Measurements from ENCODE around the gene MKNK2.
"Not testable (repeated sequence)": the region's sequence is repeated elsewhere in the genome, so short reads cannot be mapped to it uniquely, and the experiment has no call there.

Gene MKNK2

DNA sequence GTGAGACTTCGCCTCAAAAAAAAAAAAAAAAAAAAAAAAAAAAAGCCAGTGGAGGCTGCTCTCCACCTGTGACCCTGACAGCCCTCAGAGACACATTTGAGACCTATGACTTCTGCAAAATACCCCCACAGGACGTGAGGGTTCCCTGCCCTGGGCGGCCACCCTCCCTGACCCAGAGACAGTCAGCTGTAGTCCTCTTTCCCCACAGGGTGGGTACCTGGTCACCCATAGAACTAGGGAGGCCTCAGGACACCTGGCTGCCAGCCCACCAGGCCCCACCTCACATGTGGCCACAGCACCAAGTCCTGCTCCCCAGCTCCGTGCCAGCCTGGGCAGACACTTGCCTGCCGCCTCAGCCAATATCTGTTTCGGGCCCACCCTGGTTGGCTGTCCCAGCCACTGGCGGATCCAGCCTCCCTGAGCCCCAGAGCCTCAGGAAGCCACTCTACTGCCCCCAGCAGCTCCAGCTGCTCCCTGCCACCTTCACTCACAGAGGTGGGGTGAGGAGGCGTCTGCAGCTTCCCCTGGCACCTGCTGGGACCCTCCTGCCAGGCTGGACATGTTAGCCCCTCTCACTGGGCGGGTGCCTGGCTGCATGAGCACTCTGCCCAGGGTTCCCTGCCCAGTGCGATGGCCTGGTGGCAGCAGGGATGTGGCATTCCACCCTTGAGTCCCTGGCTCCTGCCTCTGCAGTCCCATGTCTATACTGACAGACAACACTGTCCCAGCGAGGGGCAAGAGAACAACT is 6.9 kb downstream of the MKNK2 start:
- DNase-seq (ENCODE audit: low read depth): no peak

DNA sequence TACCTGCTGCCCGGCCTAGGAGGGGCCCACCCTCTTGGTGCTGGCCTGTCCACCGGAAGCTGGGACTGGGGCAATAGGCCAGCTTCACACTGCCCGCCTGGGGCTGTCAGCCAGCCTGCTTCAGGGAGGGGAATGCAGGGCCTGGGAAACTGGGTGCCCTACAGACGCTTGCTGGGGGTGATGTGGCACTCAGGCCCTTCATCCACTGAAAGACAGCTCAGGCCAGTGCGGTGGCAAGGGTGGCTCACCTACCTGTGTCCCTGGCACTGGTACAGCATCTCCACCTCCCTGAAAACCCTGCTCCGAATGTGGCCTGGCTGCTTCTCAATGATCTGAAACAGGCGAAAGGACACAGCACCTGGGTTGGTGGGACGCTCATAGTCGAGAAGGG is 7.8 kb downstream of the MKNK2 start:
- no peak for DNase-seq (ENCODE audit: low read depth)

DNA sequence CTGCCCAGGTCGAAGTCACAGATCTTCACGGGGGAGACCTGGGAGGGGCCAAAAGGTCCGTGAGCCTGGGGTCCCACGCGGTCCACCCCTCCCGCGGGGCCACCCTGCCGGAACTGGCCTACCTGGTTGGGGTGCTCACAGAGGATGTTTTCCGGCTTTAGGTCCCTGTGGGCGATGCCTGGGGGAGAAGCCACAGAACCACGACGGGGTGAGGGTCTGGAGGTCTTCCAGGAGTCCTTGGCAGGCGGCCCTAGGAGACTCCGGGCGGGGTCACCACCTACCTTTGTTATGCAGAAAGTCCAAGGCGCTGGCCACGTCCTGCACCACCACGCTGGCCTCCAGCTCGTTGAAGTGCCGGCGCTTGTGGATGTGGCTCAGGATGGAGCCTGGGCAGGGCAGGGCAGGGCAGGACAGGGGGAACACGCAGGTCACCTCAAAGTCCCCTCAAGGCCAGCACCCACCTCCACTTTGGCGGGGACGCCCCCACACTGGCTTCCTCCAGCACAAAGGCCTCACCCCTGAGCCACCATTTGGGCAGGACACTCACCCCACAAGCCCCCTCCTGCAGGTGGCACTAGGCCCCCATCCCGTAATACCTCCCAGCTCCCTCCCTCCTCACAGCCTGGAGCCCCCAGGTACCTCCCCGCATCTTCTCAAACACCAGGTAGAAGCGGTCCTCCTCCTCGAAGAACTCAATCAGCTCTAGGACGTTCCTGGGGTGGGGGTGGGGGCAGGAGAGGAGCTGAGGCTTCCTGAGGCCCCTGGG is 8.4 kb downstream of the MKNK2 start:
- no peak for DNase-seq (ENCODE audit: low read depth)

DNA sequence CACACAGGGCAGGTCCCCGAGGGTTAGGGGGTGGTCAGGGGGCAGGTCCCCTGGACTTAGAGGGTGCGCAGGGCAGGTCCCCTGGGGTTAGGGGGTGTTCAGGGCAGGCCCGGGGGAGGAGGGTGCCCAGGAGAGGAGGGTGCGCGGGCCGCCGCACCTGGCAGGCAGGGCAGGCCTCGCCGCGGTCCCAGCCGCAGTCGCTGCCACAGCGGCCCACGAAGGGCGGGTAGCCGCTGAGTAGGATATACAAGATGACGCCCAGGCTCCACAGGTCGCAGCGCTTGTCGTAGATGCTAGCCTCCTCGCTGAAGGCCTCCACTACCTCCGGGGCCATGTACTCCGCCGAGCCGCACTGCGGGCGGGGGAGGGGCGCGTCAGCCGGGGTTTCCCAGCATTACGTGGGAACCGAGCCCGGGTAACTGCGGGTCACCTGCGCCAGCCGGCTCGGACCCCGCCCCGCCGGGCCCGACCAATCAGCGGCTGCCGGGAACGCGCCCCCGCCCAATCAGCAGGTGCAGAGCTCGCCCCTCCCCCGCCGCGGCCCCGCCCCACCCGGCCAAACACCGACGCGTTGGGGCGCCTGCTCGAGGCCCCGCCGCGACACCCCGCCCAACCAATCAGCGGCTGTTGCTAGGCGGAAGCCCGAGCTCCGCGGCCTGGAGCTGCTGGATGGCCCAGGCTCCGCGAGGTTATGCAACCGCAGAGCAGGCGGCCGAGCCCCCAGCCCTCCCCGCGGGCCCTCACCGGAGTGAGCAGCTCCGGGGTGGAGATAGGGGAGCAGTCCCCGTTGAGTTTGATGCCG is 9.2 kb downstream of the MKNK2 start:
- peak; percentile 81 for DNase-seq (ENCODE audit: low read depth)

DNA sequence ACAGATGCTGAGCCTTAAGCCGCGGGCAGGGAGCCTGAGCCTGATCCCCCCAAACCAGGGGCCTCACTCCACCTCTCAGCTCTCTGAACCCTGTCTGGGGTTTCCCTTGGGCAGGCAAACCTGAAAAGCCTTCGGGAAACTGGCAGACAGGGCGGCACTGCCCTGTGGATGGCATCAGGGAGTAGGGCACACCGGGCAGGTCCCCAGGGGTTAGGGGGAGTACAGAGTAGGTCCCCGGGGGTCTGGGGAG is 9.7 kb downstream of the MKNK2 start:
- no peak for DNase-seq (ENCODE audit: low read depth)

DNA sequence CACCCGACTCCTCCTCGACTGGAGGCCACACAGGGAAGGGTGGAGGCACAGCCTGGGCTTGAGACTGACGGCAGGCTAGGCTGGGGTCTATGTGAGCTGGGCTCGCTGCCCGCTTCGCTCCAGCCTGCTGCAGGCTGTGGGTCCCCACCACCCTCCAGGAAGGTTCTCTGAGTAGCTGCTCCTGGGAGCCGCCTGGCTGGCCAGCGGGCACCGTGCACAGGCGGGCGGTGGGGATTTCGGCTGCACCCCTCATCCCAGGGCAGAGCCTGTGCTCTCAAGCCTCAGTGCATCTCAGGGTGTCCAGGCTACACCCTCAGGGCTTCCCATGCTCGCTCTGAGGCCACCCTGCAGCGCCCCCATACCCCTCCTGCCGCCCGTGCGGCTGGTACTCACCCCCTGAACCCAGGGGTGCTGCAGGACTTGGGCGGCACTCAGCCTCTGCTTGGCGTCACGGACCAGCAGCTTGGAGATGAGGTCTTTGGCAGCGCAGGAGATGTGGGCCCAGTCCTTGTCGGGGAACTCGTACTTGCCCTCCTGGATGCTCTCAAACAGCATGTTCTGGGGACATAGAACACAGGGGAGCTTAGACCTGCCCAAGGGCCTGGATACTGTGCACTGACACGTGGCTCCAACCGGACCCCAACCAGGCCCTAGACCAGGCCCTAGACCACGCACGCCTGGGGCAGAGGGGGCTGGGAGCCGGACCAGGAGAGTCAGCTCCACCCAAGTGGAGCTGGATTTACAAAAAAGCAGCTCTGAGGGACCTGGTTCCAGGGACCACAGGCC is 10.2 kb downstream of the MKNK2 start:
- no peak for DNase-seq (ENCODE audit: low read depth)

DNA sequence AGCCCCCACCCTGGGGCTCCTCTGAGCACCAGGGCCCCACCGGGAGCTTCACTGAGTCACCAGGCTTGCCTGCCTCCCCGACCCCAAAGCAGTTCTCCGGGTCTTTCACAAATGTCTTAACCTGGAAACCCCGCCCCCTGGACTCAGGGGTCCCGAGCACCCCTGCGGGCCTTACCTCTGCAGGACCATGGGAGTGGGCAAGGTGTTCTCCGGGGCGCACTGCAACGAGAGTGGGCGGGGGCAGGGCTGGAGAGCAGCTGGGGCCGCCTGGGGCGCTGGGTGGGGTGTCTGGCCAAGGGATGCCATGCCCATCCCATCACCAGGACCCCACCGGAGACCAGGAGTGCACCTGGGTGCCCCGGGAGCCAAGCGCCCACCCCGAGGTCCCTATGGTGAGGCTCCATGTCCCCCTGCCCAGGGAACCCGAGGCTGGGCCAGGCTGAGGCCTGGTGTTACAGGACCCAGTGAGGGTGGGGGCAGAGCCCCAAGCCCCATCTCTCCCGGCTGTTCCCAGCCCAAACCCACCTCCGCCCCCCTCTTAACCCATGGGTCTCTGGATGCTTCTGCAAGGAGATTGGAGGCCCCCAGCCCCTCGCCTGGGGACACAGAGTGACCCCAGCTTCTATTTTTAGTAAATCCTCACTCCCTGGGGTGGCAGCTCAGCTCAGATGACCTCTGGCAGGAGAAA is 10.9 kb downstream of the MKNK2 start:
- DNase-seq (ENCODE audit: low read depth): no peak

DNA sequence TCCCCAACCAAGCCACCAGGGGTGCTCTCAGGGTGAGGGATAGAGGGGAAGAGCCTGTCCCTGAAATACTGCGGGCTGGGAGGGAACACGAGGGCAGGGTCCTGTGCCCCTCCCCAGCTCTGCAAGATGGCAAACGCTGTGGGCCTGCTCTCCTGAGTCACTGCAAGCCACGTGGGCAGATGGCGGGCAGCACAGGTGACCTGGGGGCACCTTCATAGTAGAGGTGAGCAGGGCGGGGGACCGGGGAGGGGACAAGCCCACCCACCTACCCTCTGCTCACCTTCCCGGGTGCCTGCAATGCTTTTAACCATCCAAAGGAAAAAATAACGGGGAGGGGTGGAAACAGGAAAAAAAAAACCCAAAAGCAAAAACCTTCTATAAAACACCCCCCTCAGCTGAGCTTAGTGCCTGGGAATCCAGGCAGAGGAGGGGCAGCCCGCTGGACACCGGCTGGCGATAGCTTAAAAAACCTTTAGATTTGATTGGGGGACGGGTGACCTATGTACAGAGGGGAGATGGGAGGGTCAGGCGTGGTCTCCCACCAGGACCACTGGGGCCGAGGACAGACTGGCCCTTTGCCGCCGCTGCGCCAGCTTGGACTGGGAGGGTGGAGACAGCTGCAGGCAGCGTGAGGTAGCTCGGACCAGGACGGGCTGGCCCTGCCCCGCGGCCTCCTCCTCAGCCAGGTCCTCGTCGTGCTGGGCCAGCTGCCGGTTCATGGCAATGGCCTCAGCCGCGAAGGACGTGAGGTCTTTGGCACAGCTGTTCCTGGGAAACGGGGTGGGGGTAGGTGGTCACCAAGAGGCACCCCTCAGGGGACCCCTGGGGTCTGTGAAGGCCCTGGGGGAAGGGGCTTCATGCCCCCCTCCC is 11.7 kb downstream of the MKNK2 start:
- no peak for DNase-seq (ENCODE audit: low read depth)

DNA sequence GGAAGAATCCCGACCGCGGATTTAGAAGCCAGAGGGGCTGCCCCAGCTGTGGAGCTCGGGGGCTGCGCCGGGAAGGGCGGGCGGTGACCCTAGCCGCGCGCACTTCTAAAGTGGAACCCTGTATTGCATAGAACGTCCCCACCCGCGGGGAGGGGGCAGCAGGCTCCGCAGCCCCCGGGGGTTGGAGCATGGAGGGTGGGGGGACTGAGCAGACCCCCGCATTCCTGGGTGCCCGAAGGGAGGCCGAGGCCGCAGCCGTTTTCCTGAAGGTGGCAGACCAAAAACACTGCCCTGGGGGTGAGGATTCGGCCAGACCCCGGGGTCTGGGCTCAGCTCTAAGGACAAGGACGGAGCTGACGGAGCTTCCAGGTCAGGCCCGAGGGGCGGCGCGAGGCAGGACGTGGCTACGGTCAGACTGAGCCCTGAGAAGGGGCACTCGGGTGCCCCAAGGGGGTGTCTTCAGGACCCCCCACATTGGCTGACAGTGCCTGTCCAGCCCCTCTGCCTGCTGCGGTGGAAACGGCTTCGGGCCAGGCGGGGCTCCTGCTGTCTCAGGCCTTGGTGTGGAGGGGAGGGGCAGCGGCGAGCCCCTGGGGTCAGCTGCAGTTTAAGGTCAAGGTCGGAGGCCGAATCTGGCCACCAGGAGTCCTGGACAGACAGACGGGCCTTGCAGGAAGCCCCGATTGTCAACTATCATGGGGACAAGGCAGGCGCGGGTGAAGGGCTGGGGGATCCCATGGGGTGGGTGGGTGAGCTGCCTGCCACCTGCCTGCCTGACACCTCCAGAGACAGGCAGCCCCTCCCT is 12.6 kb downstream of the MKNK2 start:
- DNase-seq (ENCODE audit: low read depth): no peak

DNA sequence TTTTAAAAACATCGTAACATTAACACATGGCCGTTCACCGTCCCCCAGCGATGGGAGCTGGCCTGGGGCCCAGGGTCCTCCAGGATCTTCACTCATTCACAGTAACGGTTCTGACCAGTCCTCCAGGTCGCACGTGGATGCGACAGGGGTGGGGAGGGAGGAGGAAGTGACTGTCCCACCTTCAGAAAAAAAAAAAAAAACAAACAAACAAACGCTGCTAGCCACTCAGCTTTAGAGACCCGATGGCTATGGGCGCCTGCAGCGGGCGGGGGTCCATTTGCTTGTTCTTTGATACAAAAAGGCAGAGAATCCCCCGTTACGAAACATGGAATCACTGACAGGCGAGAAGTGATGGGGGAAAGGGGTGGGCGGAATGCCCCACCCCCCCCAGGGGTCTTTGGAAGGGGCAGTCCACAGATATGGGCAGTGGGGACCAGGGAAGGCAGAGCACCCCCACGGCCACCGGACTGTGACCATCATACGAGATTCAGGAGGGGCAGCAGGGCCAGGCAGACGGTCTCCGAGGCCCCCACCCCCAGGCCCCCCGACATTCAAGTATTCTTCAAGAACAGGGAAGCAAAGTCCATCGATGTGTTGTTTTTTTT is 13.3 kb downstream of the MKNK2 start:
- DNase-seq (ENCODE audit: low read depth): no peak

DNA sequence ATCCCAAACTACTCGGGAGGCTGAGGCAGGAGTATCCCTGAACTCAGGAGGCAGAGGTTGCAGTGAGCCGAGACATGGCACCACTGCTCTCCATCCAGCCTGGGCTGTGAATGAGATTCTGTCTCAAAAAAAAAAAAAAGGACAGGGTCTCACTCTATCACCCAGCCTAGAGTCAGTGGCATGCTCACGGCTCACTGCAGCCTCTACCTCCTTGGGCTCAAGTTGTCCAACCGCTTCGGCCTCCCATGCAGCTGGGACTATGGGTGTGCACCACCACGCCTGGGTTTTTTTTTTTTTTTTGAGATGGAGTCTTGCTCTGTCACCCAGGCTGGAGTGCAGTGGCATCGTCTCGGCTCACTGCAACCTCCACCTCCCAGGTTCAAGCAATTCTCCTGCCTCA is 14.6 kb downstream of the MKNK2 start:
- DNase-seq (ENCODE audit: low read depth): no peak

DNA sequence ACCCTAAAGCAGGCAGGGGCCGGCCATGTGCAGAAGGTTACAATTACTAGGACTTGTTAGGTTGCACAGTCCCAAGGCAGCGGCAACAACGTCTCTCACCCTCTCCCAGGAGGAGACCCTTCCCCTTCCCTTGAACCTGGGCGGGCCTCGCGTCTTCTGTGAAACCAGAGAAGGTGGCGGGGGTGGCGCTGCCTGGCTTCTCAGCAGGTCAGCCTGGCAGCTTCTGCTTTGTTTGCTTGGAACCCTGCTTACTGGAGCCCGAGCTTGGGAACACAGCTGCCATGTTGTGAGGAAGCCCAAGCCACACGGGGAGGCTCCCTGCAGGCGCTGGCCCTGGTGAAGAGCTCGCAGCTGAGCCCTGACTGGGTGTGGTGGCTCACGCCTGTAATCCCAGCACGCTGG is 15.5 kb downstream of the MKNK2 start:
- no peak for DNase-seq (ENCODE audit: low read depth)

DNA sequence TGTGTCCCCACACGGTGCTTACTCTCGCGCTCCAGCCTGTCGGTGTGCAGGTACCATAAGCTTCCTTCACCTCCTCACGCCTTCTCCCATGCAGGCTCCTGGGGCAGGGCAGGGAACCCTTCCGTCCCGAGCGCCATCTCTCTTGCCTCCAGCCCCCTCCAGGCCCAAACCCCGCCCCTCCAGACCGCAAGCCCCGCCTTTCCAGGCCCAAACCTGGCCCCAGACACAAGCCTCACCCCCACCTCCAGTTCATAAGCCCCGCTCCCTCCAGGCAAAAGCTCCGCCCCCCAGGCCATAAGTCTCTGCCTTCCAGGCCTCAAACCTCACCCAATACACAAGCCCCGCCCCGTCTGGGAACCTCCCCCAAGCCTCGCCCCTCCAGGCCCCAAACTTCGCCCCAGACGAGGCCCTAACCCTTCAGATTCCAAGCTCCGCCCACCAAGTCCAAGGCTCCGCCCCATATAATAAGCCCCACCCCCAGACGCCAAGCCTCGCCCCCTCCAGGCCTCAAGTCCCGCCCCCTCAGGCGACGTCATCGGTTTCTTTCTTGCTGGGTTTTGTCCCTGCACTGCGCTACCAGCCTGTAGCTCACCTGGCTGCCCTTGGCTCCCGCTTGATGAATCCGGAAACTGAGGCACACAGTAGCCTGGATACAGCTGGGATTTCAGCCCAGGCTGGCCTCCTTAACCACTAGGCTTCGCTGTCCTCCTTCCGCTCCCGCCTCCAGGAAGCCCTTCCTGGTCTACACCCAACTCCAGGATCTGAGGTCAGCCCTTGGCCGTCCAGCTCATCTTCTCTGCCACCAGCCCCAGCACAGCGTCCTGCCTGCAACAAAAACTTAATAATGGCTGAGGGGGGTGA is 16.1 kb downstream of the MKNK2 start:
- DNase-seq (ENCODE audit: low read depth): no peak

DNA sequence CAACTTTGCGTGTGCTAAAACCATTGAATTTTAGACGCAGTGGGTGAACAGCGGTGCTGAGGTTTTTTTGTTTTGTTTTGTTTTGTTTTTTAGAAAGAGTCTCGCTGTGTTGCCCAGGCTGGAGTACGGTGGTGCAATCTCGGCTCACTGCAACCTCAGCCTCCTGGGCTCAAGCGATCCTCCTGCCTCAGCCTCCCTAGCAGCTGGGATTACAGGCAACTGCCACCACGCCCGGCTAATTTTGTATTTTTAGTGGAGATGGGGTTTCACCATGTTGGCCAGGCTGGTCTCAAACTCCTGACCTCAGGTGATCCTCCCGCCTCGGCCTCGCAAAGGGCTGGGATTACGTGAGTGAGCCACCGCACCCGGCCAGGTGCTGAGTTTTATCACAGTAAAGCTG is 16.8 kb downstream of the MKNK2 start:
- not testable (repeated sequence) for DNase-seq (ENCODE audit: low read depth)

DNA sequence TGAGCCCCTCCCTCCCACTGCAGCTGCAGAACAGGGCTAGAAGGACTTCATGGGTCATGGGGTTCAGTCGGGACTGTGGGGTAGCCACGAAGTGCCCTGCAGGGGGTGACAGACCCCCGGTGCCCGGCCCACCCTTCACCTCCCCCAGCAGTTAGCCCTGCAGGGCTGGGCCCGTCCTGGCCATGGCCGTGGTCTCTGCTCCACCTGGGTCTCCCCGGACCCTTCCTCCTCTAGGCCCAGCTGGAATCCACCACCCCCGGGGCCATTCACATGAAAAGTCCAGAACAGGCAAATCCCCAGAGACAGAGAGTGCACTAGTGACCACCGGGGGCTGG is 17.3 kb downstream of the MKNK2 start:
- no peak for DNase-seq (ENCODE audit: low read depth)

DNA sequence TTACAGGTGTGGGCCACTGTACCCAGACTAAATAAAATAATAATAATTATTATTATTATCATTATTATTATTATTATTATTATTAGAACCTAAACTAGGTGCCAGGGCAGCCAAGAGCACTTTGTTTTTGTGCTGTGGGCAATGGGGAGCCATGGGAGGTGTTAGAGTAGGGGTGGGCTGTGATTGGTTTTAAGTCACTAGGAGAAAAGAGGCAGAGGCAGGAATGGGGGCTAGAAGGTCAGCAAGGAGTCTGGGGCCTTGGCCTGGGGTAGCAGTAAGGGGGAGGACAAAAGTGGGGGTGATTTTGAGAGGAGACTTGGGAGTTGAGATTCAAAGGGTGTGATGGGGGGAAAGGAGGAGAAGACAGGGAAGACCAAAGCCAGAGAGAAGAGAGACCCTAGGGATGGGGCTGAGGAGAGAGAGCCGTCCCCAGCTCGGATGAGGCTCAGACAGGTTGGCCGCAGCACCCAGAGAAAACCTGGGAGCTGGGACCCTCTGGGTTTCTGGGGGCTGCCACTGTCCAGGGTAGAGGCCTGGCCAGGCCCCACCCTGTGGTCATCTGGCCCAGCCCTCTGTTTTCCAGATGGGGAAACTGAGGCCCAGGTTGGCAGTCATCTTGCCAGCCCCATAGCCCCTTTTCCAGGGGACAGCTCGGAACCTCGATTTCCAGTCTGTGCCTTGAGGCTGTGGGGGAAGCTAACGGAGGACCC is 17.8 kb downstream of the MKNK2 start:
- no peak for DNase-seq (ENCODE audit: low read depth)

DNA sequence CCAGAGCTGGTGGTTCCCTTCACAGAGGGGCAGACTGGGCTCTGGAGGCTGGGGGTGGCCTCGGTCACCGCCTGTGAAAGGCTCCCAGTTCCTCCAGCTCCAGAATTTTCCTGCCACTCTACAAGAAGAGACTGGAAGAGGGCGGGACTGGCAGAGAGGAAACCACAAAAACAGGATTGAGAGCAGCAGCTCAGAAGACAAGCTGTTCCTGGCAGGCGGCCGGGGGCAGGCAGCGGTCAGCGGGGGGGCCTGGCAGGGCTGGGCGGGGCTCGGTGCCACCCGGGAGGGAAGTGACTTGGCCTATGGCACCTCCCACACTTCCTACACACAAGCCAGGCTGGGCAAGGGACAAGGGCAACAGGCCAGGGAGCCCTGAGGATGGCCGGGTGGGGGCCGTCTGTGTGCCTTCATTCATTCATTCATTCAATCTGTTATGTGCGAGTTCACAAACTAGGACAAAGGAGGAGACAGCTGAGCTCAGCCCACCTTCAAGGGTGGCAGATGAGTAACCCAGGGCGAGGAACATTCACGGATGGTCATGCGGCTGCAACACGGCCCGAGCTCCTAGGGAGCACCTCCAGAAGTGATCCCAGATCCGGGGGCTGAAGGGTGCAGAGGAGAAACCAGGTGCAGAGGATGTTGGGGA is 18.6 kb downstream of the MKNK2 start:
- peak; percentile 95 for DNase-seq (ENCODE audit: low read depth)

DNA sequence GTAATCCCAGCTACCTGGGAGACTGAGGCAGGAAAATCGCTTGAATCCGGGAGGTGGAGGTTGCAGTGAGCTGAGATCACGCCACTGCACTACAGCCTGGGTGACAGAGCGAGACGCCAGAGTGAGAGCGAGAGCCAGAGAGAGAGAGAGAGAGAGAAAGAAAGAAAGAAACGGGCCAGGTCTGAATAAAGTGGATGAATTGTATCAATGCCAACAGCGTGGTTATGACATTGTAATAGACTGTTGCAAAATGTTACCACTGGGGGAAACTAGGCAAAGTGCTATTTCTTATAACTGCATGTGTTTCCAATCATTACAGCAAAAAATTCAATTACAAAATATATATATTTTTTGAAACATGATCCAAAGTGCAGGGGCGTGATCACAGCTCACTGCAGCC is 23.7 kb downstream of the MKNK2 start:
- DNase-seq (ENCODE audit: low read depth): peak; percentile 93
